ENCODE results near the gene LIPK. TPM values are rescaled to one million over a fixed set of nuclear protein-coding genes. Genes with fewer than 3 reads are reported as not detected.

Gene LIPK
- total and polyA plus RNA-seq, 8 donors = not detected

DNA sequence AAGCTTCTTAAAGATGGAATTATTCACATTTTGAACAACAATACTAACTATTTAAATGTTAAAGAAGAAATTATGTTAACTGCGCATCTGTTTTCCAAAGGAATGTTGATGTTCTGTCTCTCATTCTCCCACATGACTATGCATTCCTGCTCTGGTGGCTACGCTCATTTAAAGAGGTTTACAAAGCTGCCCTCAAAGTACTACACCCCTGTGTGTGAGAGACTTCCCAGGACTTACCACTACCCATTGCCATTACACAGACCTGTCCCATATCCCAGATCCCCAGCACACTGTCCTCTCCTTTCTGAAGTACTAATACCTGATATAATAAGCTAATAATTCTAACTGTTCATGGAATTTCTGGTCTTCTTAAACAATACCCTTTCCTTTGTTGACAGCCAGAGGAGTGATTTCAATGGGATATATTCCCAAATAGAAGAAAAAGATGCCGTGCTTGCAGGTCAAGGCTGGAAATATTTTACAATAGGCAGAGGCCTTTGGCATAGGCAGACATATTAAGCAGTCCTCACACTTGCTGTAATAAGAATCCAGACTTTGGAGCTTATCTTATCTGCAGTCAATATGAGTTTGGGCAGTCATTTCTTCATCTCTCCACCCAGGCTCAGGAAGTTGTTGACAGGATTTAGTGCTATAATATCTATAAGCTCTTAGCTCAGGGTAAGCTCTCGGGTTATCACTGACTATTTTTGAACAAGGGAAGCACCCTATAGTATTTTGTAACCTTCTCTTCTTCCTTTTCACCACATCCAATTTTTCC, 29.6 kb upstream of the LIPK start:
- H3K4me1 ChIP-seq = no peaks in the 10 kb centered on the region
- no peak for ATAC-seq
- no peaks in the 10 kb centered on the region for H3K36me3 ChIP-seq
- TF ChIP-seq, protein P1, sequence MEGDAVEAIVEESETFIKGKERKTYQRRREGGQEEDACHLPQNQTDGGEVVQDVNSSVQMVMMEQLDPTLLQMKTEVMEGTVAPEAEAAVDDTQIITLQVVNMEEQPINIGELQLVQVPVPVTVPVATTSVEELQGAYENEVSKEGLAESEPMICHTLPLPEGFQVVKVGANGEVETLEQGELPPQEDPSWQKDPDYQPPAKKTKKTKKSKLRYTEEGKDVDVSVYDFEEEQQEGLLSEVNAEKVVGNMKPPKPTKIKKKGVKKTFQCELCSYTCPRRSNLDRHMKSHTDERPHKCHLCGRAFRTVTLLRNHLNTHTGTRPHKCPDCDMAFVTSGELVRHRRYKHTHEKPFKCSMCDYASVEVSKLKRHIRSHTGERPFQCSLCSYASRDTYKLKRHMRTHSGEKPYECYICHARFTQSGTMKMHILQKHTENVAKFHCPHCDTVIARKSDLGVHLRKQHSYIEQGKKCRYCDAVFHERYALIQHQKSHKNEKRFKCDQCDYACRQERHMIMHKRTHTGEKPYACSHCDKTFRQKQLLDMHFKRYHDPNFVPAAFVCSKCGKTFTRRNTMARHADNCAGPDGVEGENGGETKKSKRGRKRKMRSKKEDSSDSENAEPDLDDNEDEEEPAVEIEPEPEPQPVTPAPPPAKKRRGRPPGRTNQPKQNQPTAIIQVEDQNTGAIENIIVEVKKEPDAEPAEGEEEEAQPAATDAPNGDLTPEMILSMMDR (IDR thresholded peaks at IDR 0.05) = no peak
- no peak overlapping the region for H3K27ac ChIP-seq
- H3K9me3 ChIP-seq = no peaks in the 10 kb centered on the region
- intact Hi-C loops (cut with DNase I) = no loop called here
- no peak for DNase-seq
- no peak overlapping the region for H3K4me3 ChIP-seq
- H3K27me3 ChIP-seq = no peaks in the 10 kb centered on the region

DNA sequence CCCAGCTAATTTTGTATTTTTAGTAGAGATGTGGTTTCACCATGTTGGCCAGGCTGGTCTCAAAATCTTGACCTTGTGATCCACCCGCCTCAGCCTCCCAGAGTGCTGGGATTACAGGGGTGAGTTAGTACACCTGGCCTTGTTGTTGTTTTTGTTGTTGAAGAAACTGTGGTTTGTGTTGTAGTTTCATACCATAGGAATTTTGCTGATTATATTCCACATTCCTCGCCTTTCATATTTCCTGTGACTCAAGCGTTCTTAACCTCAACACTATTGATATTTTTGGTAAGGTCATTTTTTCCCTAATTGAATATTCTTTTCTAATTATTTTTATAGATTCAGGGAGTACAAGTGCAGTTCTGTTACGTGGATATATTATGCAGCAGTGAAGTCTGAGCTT, 25.1 kb upstream of the LIPK start:
- ATAC-seq (no peak), DNase-seq (no peak)
- TF ChIP-seq, protein P1 (IDR thresholded peaks at IDR 0.05) = no peak
- H3K36me3 ChIP-seq = no peaks in the 10 kb centered on the region
- H3K27ac ChIP-seq = no peak overlapping the region
- H3K27me3 ChIP-seq = no peaks in the 10 kb centered on the region
- H3K9me3 ChIP-seq = no peaks in the 10 kb centered on the region
- intact Hi-C loops (cut with DNase I) = no loop called here
- no peaks in the 10 kb centered on the region for H3K4me1 ChIP-seq
- no peak overlapping the region for H3K4me3 ChIP-seq

GRCh38 chr10:88682491-88682890, 23.6 kb upstream of the LIPK start:
- ATAC-seq = no peak
- TF ChIP-seq, protein P1 (IDR thresholded peaks at IDR 0.05) = no peak
- Histone ChIP-seq H3K27ac (no peak overlapping the region), H3K36me3 (no peaks in the 10 kb centered on the region), H3K4me3 (no peak overlapping the region), H3K4me1 (no peaks in the 10 kb centered on the region), H3K9me3 (no peaks in the 10 kb centered on the region), H3K27me3 (no peaks in the 10 kb centered on the region)
- DNase-seq = no peak
- intact Hi-C loops (cut with DNase I) = no loop called here

DNA sequence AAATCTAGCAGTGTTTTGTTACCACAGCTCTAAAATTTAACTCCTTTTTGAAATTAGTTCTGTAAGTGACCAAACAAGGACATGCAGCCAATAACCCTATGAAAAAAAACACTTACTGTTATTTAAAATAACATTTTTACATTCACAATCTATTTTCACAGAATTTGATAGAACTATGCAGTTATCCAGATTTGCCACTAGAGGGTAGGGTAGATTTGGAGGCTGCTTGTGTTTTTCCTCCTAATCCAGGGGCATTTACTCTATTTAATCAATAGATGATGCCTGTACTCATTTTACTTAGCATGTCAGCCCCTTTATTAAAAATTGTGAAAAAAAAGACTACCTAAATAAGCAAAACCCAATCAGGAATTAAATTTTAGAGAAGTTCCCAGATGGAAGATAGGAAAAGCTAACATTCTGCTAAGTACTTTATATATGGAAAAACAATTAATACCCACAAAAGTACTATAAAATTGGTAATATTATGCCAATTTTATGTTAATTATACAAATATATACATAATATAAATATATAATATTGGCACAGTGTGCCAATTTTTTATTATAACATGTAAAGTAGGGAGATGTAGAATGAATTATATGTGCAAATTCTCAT, 18.1 kb upstream of the LIPK start:
- no peak for DNase-seq
- no peaks in the 10 kb centered on the region for H3K4me1 ChIP-seq
- intact Hi-C loops (cut with DNase I) = no loop called here
- H3K9me3 ChIP-seq = no peaks in the 10 kb centered on the region
- H3K27ac ChIP-seq = no peak overlapping the region
- no peaks in the 10 kb centered on the region for H3K27me3 ChIP-seq
- TF ChIP-seq, protein P1 (IDR thresholded peaks at IDR 0.05) = peak; percentile 64 to 69
- no peak overlapping the region for H3K4me3 ChIP-seq
- no peaks in the 10 kb centered on the region for H3K36me3 ChIP-seq
- ATAC-seq = peak; percentile 63

DNA sequence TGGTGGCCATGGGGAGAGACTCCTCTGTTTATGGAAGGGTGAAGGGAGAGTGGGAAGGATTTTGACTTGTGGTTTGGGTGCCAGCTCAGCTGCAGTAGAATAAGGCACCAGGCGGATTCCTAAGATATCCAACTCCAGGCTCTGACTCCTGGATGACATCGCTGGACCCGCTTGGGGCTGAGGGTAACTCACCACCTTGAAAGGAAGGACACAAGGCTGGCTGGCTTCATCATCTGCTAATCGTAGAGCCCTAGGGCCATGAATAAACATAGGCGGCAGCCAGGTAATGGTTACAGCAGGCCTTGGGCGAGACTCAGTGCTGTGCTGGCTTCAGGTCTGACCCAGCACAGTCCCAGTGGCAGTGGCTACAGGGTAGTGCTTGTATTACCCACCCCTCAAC, 16.7 kb upstream of the LIPK start:
- Histone ChIP-seq H3K27me3 (no peaks in the 10 kb centered on the region), H3K36me3 (no peaks in the 10 kb centered on the region), H3K4me1 (no peaks in the 10 kb centered on the region), H3K27ac (no peak overlapping the region), H3K9me3 (no peaks in the 10 kb centered on the region), H3K4me3 (no peak overlapping the region)
- DNase-seq (peak in 1 of 4 donors; percentile 34), ATAC-seq (no peak)
- TF ChIP-seq, protein P1 (IDR thresholded peaks at IDR 0.05) = no peak
- intact Hi-C loops (cut with DNase I) = no loop called here

Data from left lung (tissue), 10 donors.